B cell (primary cell): ENCODE measurements around the gene TOB2. TPM values are rescaled to one million over a fixed set of nuclear protein-coding genes. Genes with fewer than 3 reads are reported as not detected.
"Not testable (repeated sequence)": the region's sequence is repeated elsewhere in the genome, so short reads cannot be mapped to it uniquely, and the experiment has no call there.

Source experiments
- ATAC-seq: fragments of 200-7000 bp; cut with Tn5 transposase; one replicate; pipeline ENCODE4 v1.10.0; 2021; ENCODE audit warnings: low read depth, mild to moderate bottlenecking, moderate number of reproducible peaks, moderate library complexity
- CTCF ChIA-PET: fragments of 350-600 bp; sonication (Branson Sonifier 250); formaldehyde crosslinking; loops from one replicate; lab custom pipeline; 2021; ENCODE audit warnings: antibody characterized with exemption, inconsistent platforms; lab: Charles Lee
- POLR2A ChIA-PET: fragments of 350-600 bp; sonication (Branson Sonifier 250); formaldehyde crosslinking; loops from one replicate; lab custom pipeline; 2021; ENCODE audit warnings: antibody characterized with exemption; lab: Charles Lee
- DNase-seq: peaks from one replicate; pipeline ENCODE4 v3.0.0; 2013
- H2AFZ ChIP-seq: 2 replicates; pipeline ENCODE4 v1.6.1; 2012; ENCODE audit warnings: mild to moderate bottlenecking, low read depth, low read length; ENCODE audit not compliant: insufficient read depth, poor library complexity, severe bottlenecking
- H3K27ac ChIP-seq, 2 donors: 1 replicate in 1 of 2; 2 replicates in 1 of 2; pipeline ENCODE4 v1.5.1; 2012 to 2013; ENCODE audit warnings: low read length in 2 of 2, mild to moderate bottlenecking in 2 of 2, moderate library complexity in 1 of 2
- H3K27me3 ChIP-seq, 4 experiments: fragments of 200-600 bp in 1 of 4; sonication (generic) in 1 of 4; replicated peaks in 1 of 4; 1 replicate in 2 of 4; 2 replicates in 2 of 4; pipeline versions ENCODE4 v1.6.1 to v1.7.0; 2013 to 2016; ENCODE audit warnings: low read length in 3 of 4, mild to moderate bottlenecking in 2 of 4, mixed read lengths in 1 of 4, moderate library complexity in 1 of 4; ENCODE audit not compliant: insufficient read depth in 4 of 4, control insufficient read depth in 3 of 4; ENCODE audit errors: control extremely low read depth in 1 of 4
- H3K36me3 ChIP-seq, 2 experiments: replicated peaks in 1 of 2; 1 replicate in 1 of 2; 2 replicates in 1 of 2; pipeline versions ENCODE4 v1.6.1 to v1.7.1; 2013; ENCODE audit warnings: low read length in 1 of 2; ENCODE audit not compliant: insufficient read depth in 2 of 2, control insufficient read depth in 1 of 2; ENCODE audit errors: control extremely low read depth in 1 of 2, extremely low read depth in 1 of 2
- H3K4me1 ChIP-seq, 2 donors: fragments of 200-600 bp in 1 of 2; sonication (generic) in 1 of 2; 1 replicate in 1 of 2; 2 replicates in 1 of 2; pipeline versions ENCODE4 v1.5.1 to v1.6.1; 2013 to 2017; ENCODE audit warnings: low read length in 2 of 2; ENCODE audit not compliant: control insufficient read depth in 2 of 2, insufficient read depth in 2 of 2
- H3K4me2 ChIP-seq: replicated peaks from 2 replicates; pipeline ENCODE3; 2012; ENCODE audit warnings: mild to moderate bottlenecking, low read depth, low read length; ENCODE audit not compliant: poor library complexity, severe bottlenecking
- H3K4me3 ChIP-seq, 5 experiments: fragments of 200-600 bp in 1 of 5; sonication (generic) in 1 of 5; 1 replicate in 3 of 5; 2 replicates in 2 of 5; pipeline versions ENCODE4 v1.5.1 to v1.7.0; 2011 to 2016; ENCODE audit warnings: low read length in 4 of 5, mild to moderate bottlenecking in 4 of 5, low read depth in 2 of 5, control low read depth in 1 of 5, moderate library complexity in 1 of 5; ENCODE audit not compliant: insufficient read depth in 1 of 5; ENCODE audit errors: control extremely low read depth in 1 of 5, extremely low read depth in 1 of 5
- H3K79me2 ChIP-seq: fragments of 200-600 bp; sonication (generic); one replicate; pipeline ENCODE4 v1.6.0; 2016; ENCODE audit warnings: low read length; ENCODE audit not compliant: control insufficient read depth, insufficient read depth
- H3K9ac ChIP-seq: fragments of 200-600 bp; sonication (generic); 2 replicates; pipeline ENCODE4 v1.6.1; 2017; ENCODE audit warnings: mild to moderate bottlenecking, low read length, moderate library complexity
- H3K9me3 ChIP-seq, 3 donors: one replicate each; pipeline versions ENCODE4 v1.6.1 to v1.7.1; 2013; ENCODE audit warnings: low read length in 2 of 3; ENCODE audit not compliant: control insufficient read depth in 2 of 3, insufficient read depth in 1 of 3; ENCODE audit errors: control extremely low read depth in 1 of 3
- H4K20me1 ChIP-seq: 2 replicates; pipeline ENCODE4 v1.6.0; 2012; ENCODE audit warnings: mild to moderate bottlenecking, low read length; ENCODE audit not compliant: insufficient read depth, control insufficient read depth, poor library complexity, severe bottlenecking
- H3K27ac Mint-ChIP-seq: one replicate; pipeline ENCODE4 v1.8.0; 2021; ENCODE audit warnings: mixed read lengths
- H3K27me3 Mint-ChIP-seq: one replicate; pipeline ENCODE4 v1.8.0; 2021; ENCODE audit warnings: mixed read lengths
- H3K4me1 Mint-ChIP-seq: one replicate; pipeline ENCODE4 v1.8.0; 2021; ENCODE audit warnings: mixed read lengths
- H3K4me3 Mint-ChIP-seq: one replicate; pipeline ENCODE4 v1.8.0; 2021; ENCODE audit warnings: mixed read lengths
- H3K9me3 Mint-ChIP-seq: one replicate; pipeline ENCODE4 v1.8.0; 2022; ENCODE audit warnings: mixed read lengths; ENCODE audit not compliant: insufficient read depth
- CTCF ChIP-seq: fragments of 200-600 bp; IDR thresholded peaks from one replicate; pipeline ENCODE4 v1.8.0; 2022; ENCODE audit warnings: antibody characterized with exemption, mild to moderate bottlenecking
- EZH2 ChIP-seq: IDR thresholded peaks from 2 replicates; pipeline ENCODE4 v1.6.1; 2012; ENCODE audit warnings: borderline replicate concordance, low read depth, mild to moderate bottlenecking, moderate library complexity, low read length; ENCODE audit not compliant: insufficient read depth, poor library complexity, severe bottlenecking
- WGBS: methylation state at CpG from one replicate; pipeline ENCODE4 v1.1.5; 2013; ENCODE audit warnings: missing lambda C conversion rate; ENCODE audit not compliant: insufficient coverage; 5-methylcytosine and 5-hydroxymethylcytosine counted together
- intact Hi-C: fragments of 100-400 bp; cut with micrococcal nuclease; formaldehyde crosslinking; loops from one replicate; pipeline ENCODE4 v1.10.0; 2022
- polyA plus RNA-seq: library from polyadenylated mRNA; depleted of rRNA; stranded (reverse); fragments of >200 nt; gene quantifications from 2 replicates; pipeline ENCODE4 v1.2.3, GENCODE V29; 2012
- total RNA-seq, 2 donors: library from RNA; stranded (reverse); fragments of 120-200 nt in 1 of 2; gene quantifications; 1 replicate in 1 of 2; 2 replicates in 1 of 2; pipeline versions ENCODE4 v1.2.3 to v1.2.4, GENCODE V29; 2013 to 2022

TOB2 gene
- total and polyA plus RNA-seq, 2 donors (not counting 1 experiment from before 2014, with no cell fraction given): 40.4 to 56.0 TPM

GRCh38 chr22:41403532-41404318, 42.9 kb downstream of the TOB2 start:
- intact Hi-C loops: loop anchor here (1.0 to 2.0 kb wide), 4 partner anchors 41 to 123 kb away; no protein-coding TSS in a partner anchor
- Histone ChIP-seq H2AFZ (peak overlapping the region; percentile 82), H3K27ac (no peak overlapping the region), H3K79me2 (peaks cover 19% of the 10 kb centered on the region), H3K9me3 (no peaks in the 10 kb centered on the region), H3K4me1 (peaks cover 8 to 30% of the 10 kb centered on the region in 2 donors), H3K27me3 (no peaks in the 10 kb centered on the region), H3K4me2 (peak overlapping the region; percentile 72), H3K4me3 (no peak overlapping the region), H3K9ac (no peak overlapping the region), H3K36me3 (no peaks in the 10 kb centered on the region), H4K20me1 (no peaks in the 10 kb centered on the region)
- Mint-ChIP-seq H3K4me1 (peaks cover 31% of the 10 kb centered on the region), H3K27ac (peak overlapping the region; percentile 15), H3K9me3 (no peaks in the 10 kb centered on the region), H3K27me3 (no peaks in the 10 kb centered on the region), H3K4me3 (no peak overlapping the region)
- ATAC-seq: peak; percentile 87
- ChIA-PET CTCF (interaction anchor here (0.6 to 11.6 kb wide), 45 partner anchors 12 to 263 kb away, joined by 3 to 228 read pairs (median 5); partner anchors contain the start of genes ACO2, PHF5A, PMM1 and POLR3H), POLR2A (interaction anchor here (0.7 to 2.7 kb wide), 6 partner anchors 43 to 123 kb away, joined by 3 to 39 read pairs (median 4); partner anchors contain the start of genes ACO2, PHF5A and TOB2)
- 15% methylated on average over 14 of the region's 18 CpGs for WGBS
- TF ChIP-seq EZH2 (no peak), CTCF (peak; percentile 94)
- DNase-seq: peak; percentile 89

- ChIA-PET POLR2A (interaction anchor here (0.7 kb wide), 1 partner anchor 52 kb away, joined by 3 read pairs; no protein-coding TSS in a partner anchor), CTCF (interaction anchor here (0.5 to 11.6 kb wide), 21 partner anchors 11 to 187 kb away, joined by 3 to 228 read pairs (median 8); partner anchors contain the start of genes ACO2, PHF5A, PMM1 and POLR3H)
- not testable (repeated sequence) for H3K27me3 Mint-ChIP-seq, H3K27ac Mint-ChIP-seq, H2AFZ ChIP-seq, H3K9me3 Mint-ChIP-seq, H3K4me3 Mint-ChIP-seq, H3K27ac ChIP-seq, H3K9me3 ChIP-seq, DNase-seq, H3K9ac ChIP-seq, H4K20me1 ChIP-seq, H3K4me2 ChIP-seq, H3K4me3 ChIP-seq, ATAC-seq, H3K27me3 ChIP-seq, H3K36me3 ChIP-seq
- intact Hi-C loops: loop anchor here (1.0 kb wide), 3 partner anchors 98 to 123 kb away; no protein-coding TSS in a partner anchor
- peaks cover 8 to 25% of the 10 kb centered on the region in 2 donors for H3K4me1 ChIP-seq
- peaks cover 24% of the 10 kb centered on the region for H3K4me1 Mint-ChIP-seq
- H3K79me2 ChIP-seq: peaks cover 12% of the 10 kb centered on the region
- 96% methylated on average over 14 of the region's 14 CpGs for WGBS
Observed at GRCh38 chr22:41402851-41403250, 43.8 kb downstream of the TOB2 start.
